Mucosa of descending colon (tissue), 3 donors: Measurements from ENCODE around the gene PSAT1. TPM values are rescaled to one million over a fixed set of nuclear protein-coding genes. Genes with fewer than 3 reads are reported as not detected.
A peak's percentile ranks its signal among the peaks of the same experiment; 100 is the strongest.

Experiments used
- ATAC-seq: fragments of 200-7000 bp; cut with Tn5 transposase; one replicate; pipeline ENCODE4 v1.9.1; 2020; ENCODE audit warnings: mild to moderate bottlenecking, moderate library complexity
- DNase-seq, 3 donors: peaks; one replicate each; pipeline ENCODE4 v3.0.0-alpha.2; 2020
- H3K36me3 ChIP-seq: fragments of 200-600 bp; one replicate; pipeline ENCODE4 v1.8.0; 2021; ENCODE audit warnings: low read depth, mild to moderate bottlenecking
- H3K4me1 ChIP-seq: fragments of 200-600 bp; one replicate; pipeline ENCODE4 v1.8.0; 2021; ENCODE audit warnings: low read depth, mild to moderate bottlenecking
- H3K4me3 ChIP-seq: fragments of 200-600 bp; one replicate; pipeline ENCODE4 v1.8.0; 2021; ENCODE audit warnings: mild to moderate bottlenecking
- H3K9me3 ChIP-seq: fragments of 200-600 bp; one replicate; pipeline ENCODE4 v1.8.0; 2021; ENCODE audit warnings: mild to moderate bottlenecking
- intact Hi-C, 2 donors: fragments of 100-400 bp; cut with DNase I in 1 of 2; cut with micrococcal nuclease in 1 of 2; formaldehyde crosslinking; loops; one replicate each; pipeline versions ENCODE4 v1.11.0 to v1.11.1; 2022; cut with DNase I, micrococcal nuclease
- total RNA-seq, 3 donors: library from RNA; stranded (reverse); fragmentation: NEBNext Ultra II Directional in 2 of 3; extraction: Animal tissue kit (Norgen Biotek cat#: 25700) in 2 of 3; gene quantifications; one replicate each; pipeline versions ENCODE4 v1.2.1 to v1.2.4, GENCODE V29; 2021 to 2023
- TF ChIP-seq, protein P1 (sequence below): fragments of 200-600 bp; IDR thresholded peaks from one replicate; pipeline ENCODE4 v1.8.0; 2022; ENCODE audit warnings: antibody characterized with exemption, mild to moderate bottlenecking
- donor health status: DM: no; HTN: no; CAD: no; lungs with moderate emphysema.
- donor health status: DM: no; HTN: no; CAD: no.
- donor health status: DM: no; HTN: yes; CAD: no.

The PSAT1 gene
- total RNA-seq, 3 donors from 2014 or later: 1.2 to 7.2 (median 3.4) TPM

DNA sequence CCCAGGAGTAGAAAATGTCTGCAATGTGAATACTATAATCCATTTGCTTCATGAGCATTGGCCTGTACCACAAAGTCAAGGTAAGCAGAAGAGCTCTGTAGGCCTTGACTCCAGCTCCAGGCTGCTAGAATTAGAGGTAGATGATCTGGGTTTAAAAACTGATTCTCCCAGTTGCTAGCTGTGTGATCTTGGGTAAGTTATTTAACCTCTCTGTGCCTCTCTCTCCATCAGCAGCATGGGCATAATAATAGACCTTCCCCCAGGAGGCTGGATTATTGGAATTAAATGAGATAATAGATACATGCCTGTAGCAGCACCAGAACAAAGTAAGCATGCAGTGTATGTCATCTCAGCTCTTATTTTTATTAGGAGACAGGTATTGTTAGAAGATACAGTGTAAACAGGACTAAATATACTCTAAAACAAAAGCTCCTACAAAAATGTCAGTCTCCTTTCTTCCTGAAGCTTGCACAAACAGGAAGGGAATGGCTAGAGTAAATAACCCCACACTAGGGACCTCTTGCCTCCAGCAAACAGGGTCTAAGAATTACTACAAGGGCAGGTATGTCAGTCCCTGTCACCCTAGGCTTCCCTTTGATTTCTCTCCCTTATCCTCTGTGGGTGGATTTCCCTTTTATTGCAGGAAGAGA is 57.5 kb downstream of the PSAT1 start:
- TF ChIP-seq, protein P1, sequence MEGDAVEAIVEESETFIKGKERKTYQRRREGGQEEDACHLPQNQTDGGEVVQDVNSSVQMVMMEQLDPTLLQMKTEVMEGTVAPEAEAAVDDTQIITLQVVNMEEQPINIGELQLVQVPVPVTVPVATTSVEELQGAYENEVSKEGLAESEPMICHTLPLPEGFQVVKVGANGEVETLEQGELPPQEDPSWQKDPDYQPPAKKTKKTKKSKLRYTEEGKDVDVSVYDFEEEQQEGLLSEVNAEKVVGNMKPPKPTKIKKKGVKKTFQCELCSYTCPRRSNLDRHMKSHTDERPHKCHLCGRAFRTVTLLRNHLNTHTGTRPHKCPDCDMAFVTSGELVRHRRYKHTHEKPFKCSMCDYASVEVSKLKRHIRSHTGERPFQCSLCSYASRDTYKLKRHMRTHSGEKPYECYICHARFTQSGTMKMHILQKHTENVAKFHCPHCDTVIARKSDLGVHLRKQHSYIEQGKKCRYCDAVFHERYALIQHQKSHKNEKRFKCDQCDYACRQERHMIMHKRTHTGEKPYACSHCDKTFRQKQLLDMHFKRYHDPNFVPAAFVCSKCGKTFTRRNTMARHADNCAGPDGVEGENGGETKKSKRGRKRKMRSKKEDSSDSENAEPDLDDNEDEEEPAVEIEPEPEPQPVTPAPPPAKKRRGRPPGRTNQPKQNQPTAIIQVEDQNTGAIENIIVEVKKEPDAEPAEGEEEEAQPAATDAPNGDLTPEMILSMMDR: no peak
- intact Hi-C loops: no loop called here
- DNase-seq (no peak), ATAC-seq (no peak)
- no peaks in the 10 kb centered on the region for H3K36me3 ChIP-seq
- no peaks in the 10 kb centered on the region for H3K9me3 ChIP-seq
- H3K4me3 ChIP-seq: no peak overlapping the region
- H3K4me1 ChIP-seq: no peaks in the 10 kb centered on the region

DNA sequence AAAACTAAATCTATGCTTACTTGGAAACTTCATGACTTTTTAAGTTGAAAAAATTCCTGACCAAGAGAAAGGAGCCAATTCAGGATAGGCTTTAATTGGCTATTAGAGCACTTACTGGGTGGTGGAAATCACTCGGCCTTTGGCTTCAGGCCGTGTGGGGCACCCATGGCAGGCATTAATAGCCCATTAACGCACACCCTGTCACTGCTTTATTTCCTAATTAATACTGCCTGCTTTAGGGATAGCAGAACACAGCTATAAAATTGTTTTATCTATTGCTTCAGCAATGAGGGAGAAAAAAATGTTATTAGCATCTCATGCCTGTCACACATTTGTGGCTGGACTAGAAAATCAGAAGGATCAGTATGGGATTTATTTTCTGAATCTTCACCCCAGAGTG is 58.1 kb downstream of the PSAT1 start:
- H3K4me3 ChIP-seq: no peak overlapping the region
- DNase-seq: no peak
- no peaks in the 10 kb centered on the region for H3K9me3 ChIP-seq
- TF ChIP-seq, protein P1: no peak
- no peak for ATAC-seq
- no peaks in the 10 kb centered on the region for H3K4me1 ChIP-seq
- no peaks in the 10 kb centered on the region for H3K36me3 ChIP-seq
- intact Hi-C loops: no loop called here

DNA sequence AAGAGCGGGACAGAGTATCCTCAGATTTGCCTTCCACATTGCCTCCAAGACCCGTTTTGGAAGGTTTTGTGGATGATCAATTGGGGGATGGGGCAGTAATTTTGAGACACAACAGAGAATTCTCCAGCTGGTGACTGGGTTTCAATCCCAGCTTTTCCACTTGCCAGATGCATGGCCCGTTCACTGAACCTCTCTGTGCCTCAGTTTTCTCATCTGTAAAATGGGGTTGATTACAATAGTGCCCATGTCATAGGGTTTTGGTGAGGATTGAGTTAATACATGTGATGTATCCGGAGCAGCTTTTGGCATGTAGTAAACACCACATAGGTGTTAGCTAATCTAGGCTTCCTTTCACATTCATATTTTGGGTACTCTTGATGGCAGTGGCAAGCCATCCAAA is 59.7 kb downstream of the PSAT1 start:
- intact Hi-C loops: loop anchor here in 1 of 2 donors (2.0 kb wide), 1 partner anchor 44 kb away; no protein-coding TSS in a partner anchor
- Histone ChIP-seq H3K4me3 (no peak overlapping the region), H3K9me3 (no peaks in the 10 kb centered on the region), H3K4me1 (no peaks in the 10 kb centered on the region), H3K36me3 (no peaks in the 10 kb centered on the region)
- TF ChIP-seq, protein P1: no peak
- DNase-seq (no peak), ATAC-seq (no peak)

DNA sequence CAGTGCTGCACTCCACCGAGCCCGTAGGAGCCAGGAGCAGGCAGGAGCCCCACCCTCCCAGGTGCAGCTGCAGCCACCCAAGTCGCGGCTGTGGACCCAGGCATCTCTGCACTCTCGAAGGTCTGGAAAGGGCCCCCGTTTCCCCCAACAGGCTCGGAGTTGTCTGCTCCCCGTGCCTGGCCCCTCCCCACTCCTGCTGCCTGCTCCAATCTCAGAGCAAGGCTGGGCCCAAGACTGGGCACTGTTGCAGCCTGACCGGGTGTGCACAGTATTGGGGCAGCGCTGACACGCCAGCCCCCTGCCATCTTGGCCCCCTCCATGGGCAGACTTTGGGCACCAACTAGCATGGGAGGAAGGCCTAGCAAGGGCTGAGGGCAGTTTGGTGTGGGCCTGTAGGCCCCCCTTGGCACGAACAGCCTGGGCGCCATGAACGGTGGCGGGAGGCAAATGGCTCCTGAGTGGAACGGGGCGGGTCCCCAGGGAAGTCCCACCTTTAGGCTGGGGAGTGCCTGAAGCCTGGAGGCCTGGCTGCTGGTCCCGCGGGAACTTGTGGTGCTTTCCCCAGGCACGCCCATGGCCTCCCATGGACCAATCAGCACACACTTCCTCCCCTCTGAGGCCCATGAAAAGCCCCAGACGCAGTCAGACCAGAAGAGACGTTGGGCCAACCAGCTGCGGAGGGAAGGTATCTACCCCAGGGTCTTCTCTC is 60.4 kb downstream of the PSAT1 start:
- intact Hi-C loops: loop anchor here in 1 of 2 donors (2.0 kb wide), 1 partner anchor 45 kb away; no protein-coding TSS in a partner anchor
- no peaks in the 10 kb centered on the region for H3K36me3 ChIP-seq
- ATAC-seq: no peak
- H3K4me3 ChIP-seq: no peak overlapping the region
- no peaks in the 10 kb centered on the region for H3K4me1 ChIP-seq
- DNase-seq: no peak
- H3K9me3 ChIP-seq: no peaks in the 10 kb centered on the region
- TF ChIP-seq, protein P1: no peak

GRCh38 chr9:78358329-78359051 is 61.6 kb downstream of the PSAT1 start:
- TF ChIP-seq, protein P1: no peak
- ATAC-seq (no peak), DNase-seq (peak in 1 of 3 donors; percentile 22)
- intact Hi-C loops: no loop called here
- Histone ChIP-seq H3K4me3 (no peak overlapping the region), H3K9me3 (no peaks in the 10 kb centered on the region), H3K36me3 (no peaks in the 10 kb centered on the region), H3K4me1 (peaks cover 4% of the 10 kb centered on the region)
